SU-DHL-6 (cell line): ENCODE results near the gene CHP1.
"Not testable (repeated sequence)": the region's sequence is repeated elsewhere in the genome, so short reads cannot be mapped to it uniquely, and the experiment has no call there.

Experiments
- H2AFZ ChIP-seq: fragments of 200-600 bp; sonication (generic); 2 replicates; pipeline ENCODE4 v1.6.1; 2014; ENCODE audit warnings: low read depth, mild to moderate bottlenecking, moderate library complexity, mixed read lengths, antibody characterized with exemption, low read length; ENCODE audit not compliant: severe bottlenecking
- H3F3A ChIP-seq: fragments of 200-600 bp; shearing (Covaris generic); 2 replicates; pipeline ENCODE4 v1.6.0; 2016; ENCODE audit warnings: antibody characterized with exemption, mild to moderate bottlenecking; ENCODE audit not compliant: insufficient read depth
- H3K27ac ChIP-seq: fragments of 200-600 bp; sonication (generic); 2 replicates; pipeline ENCODE4 v1.5.1; 2016; ENCODE audit warnings: low read depth, mild to moderate bottlenecking, low read length, moderate library complexity, mixed read lengths
- H3K27me3 ChIP-seq: fragments of 200-600 bp; sonication (generic), shearing (Covaris generic); 2 replicates; pipeline ENCODE4 v1.6.0; 2014; ENCODE audit warnings: mild to moderate bottlenecking, low read length
- H3K36me3 ChIP-seq: fragments of 200-600 bp; sonication (generic); 2 replicates; pipeline ENCODE4 v1.6.1; 2014; ENCODE audit warnings: mild to moderate bottlenecking, low read length, mixed read lengths
- H3K4me2 ChIP-seq: fragments of 300-600, 200-600 bp; shearing (Covaris generic), sonication (generic); 2 replicates; pipeline ENCODE4 v1.6.0; 2014; ENCODE audit warnings: low read length, low read depth, mild to moderate bottlenecking; ENCODE audit not compliant: poor library complexity, severe bottlenecking
- H3K4me3 ChIP-seq: fragments of 200-600 bp; sonication (generic); 2 replicates; pipeline ENCODE4 v1.5.1; 2014; ENCODE audit warnings: antibody characterized with exemption, low read length, mild to moderate bottlenecking, mixed read lengths; ENCODE audit not compliant: insufficient read depth, poor library complexity, severe bottlenecking
- H3K79me2 ChIP-seq: fragments of 200-600 bp; sonication (generic); 2 replicates; pipeline ENCODE4 v1.6.1; 2014; ENCODE audit warnings: mild to moderate bottlenecking, low read length, moderate library complexity; ENCODE audit not compliant: insufficient read depth
- H3K9ac ChIP-seq: fragments of 200-600 bp; sonication (generic); 2 replicates; pipeline ENCODE4 v1.7.0; 2014; ENCODE audit warnings: mild to moderate bottlenecking, low read length
- H3K9me2 ChIP-seq: fragments of 200-600 bp; sonication (generic); replicated peaks from 2 replicates; pipeline ENCODE4 v1.6.1; 2014; ENCODE audit warnings: low read length; ENCODE audit not compliant: insufficient read depth
- H3K9me3 ChIP-seq: fragments of 200-600 bp; sonication (generic); 2 replicates; pipeline ENCODE4 v1.6.1; 2014; ENCODE audit warnings: low read length, mixed read lengths; ENCODE audit not compliant: insufficient read depth
- H4K20me1 ChIP-seq: fragments of 200-600 bp; sonication (generic); 2 replicates; pipeline ENCODE4 v1.6.1; 2014; ENCODE audit warnings: low read depth, mild to moderate bottlenecking, antibody characterized with exemption, low read length, moderate library complexity, mixed read lengths
- CTCF ChIP-seq: fragments of 200-600 bp; sonication (generic); IDR thresholded peaks from one replicate; pipeline ENCODE4 v1.5.1; 2017; ENCODE audit warnings: antibody characterized with exemption, mild to moderate bottlenecking, low read length, moderate library complexity; ENCODE audit not compliant: insufficient read depth, poor library complexity, severe bottlenecking
- EZH2phosphoT487 ChIP-seq: fragments of 200-600 bp; sonication (generic), shearing (Covaris generic); conservative IDR thresholded peaks from 2 replicates; pipeline ENCODE4 v1.6.1; 2018; ENCODE audit warnings: mild to moderate bottlenecking, antibody characterized with exemption, low read length, moderate library complexity, mixed read lengths

The CHP1 gene

GRCh38 chr15:41304149-41304770 lies 73.2 kb downstream of the CHP1 start:
- Histone ChIP-seq H4K20me1 (no peaks in the 10 kb centered on the region), H3K9me2 (no peaks in the 10 kb centered on the region), H3F3A (peaks cover 40% of the 10 kb centered on the region; the same call in 1 of the 2 replicates), H3K27me3 (no peaks in the 10 kb centered on the region), H2AFZ (no peak overlapping the region), H3K9ac (no peak overlapping the region), H3K4me3 (no peak overlapping the region), H3K4me2 (no peak overlapping the region), H3K9me3 (no peaks in the 10 kb centered on the region), H3K36me3 (peaks cover 8% of the 10 kb centered on the region; the same call in 1 of the 2 replicates), H3K79me2 (no peaks in the 10 kb centered on the region), H3K27ac (no peak overlapping the region)
- TF ChIP-seq EZH2phosphoT487 (no peak), CTCF (no peak)

DNA sequence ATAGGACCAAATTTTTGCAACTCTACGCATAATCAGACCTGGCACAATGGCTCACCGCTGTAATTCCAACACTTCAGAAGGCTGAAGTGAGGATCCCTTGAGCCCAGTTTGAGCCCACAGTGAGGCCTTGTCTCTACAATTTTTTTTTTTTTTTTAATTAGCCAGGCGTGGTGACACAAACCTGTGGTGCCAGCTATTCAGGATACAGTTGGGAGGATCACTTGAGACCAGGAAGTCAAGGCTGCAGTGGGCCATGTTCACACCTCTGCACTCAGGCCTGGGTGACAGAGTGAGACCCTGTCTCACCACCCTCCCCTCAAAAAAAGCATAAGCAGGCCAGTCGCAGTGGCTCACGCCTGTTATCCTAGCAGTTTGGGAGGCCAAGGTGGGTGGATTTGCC lies 76.6 kb downstream of the CHP1 start:
- peaks cover 36% of the 10 kb centered on the region; the same call in 1 of the 2 replicates for H3F3A ChIP-seq
- no peak overlapping the region for H3K4me3 ChIP-seq
- H3K9me2 ChIP-seq = no peaks in the 10 kb centered on the region
- H3K4me2 ChIP-seq = no peak overlapping the region
- no peaks in the 10 kb centered on the region for H3K27me3 ChIP-seq
- H3K79me2 ChIP-seq = no peaks in the 10 kb centered on the region
- H3K9me3 ChIP-seq = no peaks in the 10 kb centered on the region
- no peak for TF ChIP-seq CTCF
- no peak for TF ChIP-seq EZH2phosphoT487
- H3K27ac ChIP-seq = no peak overlapping the region
- H2AFZ ChIP-seq = no peak overlapping the region
- H4K20me1 ChIP-seq = no peaks in the 10 kb centered on the region
- peaks cover 8% of the 10 kb centered on the region; the same call in 1 of the 2 replicates for H3K36me3 ChIP-seq
- H3K9ac ChIP-seq = no peak overlapping the region

DNA sequence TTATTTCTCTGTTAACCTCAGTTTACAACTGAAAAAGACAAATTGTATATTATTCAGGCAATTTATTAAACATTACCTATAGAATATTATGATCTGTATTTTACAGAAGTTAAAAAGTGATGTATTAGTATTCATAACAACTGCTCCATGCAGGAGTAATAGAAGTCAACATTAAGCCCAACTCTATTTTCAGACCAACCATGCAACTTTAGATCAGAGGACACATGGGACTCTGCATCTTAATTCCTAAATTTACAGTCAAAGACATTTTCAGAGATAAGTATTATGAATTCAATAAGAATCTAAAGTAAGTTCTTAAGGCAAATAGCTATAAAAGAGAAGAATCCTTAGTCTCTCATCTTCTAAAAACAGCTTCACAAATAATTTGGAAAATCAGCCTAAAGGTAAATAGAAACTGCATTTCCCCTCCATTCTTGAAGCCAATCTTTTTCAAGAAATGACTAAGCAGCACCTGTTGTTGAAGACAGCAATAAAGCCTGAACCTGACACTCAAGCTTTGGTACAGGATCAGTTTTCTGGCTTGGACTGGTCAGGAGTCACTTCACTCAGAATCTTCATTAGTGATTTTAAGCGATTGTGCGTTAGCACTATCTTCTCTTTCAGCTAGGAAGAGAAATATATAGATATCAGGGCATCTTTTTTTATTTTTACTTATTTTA lies 78.3 kb downstream of the CHP1 start:
- Histone ChIP-seq H3K4me3 (no peak overlapping the region), H3K4me2 (no peak overlapping the region), H3K27me3 (no peaks in the 10 kb centered on the region), H3K27ac (no peak overlapping the region), H3K9me3 (no peaks in the 10 kb centered on the region), H3K9me2 (no peaks in the 10 kb centered on the region), H3K9ac (no peak overlapping the region), H3K36me3 (peaks cover 10% of the 10 kb centered on the region; the same call in 1 of the 2 replicates), H2AFZ (no peak overlapping the region), H3K79me2 (no peaks in the 10 kb centered on the region), H4K20me1 (no peaks in the 10 kb centered on the region), H3F3A (peaks cover 32% of the 10 kb centered on the region; the same call in 1 of the 2 replicates)
- no peak for TF ChIP-seq CTCF
- no peak for TF ChIP-seq EZH2phosphoT487

DNA sequence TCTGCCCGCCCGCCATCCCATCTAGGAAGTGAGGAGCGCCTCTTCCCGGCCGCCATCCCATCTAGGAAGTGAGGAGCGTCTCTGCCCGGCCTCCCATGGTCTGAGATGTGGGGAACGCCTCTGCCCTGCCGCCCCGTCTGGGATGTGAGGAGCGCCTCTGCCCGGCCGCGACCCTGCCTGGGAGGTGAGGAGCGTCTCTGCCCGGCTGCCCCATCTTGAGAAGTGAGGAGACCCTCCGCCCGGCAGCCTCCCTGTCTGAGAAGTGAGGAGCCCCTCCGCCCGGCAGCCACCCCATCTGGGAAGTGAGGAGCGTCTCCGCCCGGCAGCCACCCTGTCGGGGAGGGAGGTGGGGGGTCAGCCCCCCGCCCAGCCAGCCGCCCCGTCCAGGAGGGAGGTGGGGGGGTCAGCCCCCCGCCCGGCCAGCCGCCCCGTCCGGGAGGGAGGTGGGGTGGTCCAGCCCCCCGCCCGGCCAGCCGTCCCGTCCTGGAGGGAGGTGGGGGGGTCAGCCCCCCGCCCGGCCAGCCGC lies 89.8 kb downstream of the CHP1 start:
- H3F3A ChIP-seq, H3K4me3 ChIP-seq, H3K9me2 ChIP-seq, H3K4me2 ChIP-seq, H3K36me3 ChIP-seq, H3K9ac ChIP-seq, H3K27me3 ChIP-seq, H3K27ac ChIP-seq, H4K20me1 ChIP-seq, H3K9me3 ChIP-seq, H2AFZ ChIP-seq: not testable (repeated sequence)
- H3K79me2 ChIP-seq = peaks cover 15% of the 10 kb centered on the region; the same call in 1 of the 2 replicates
